WTC11 (cell line): ENCODE results near the gene PCYOX1L. TPM values are rescaled to one million over a fixed set of nuclear protein-coding genes. Genes with fewer than 3 reads are reported as not detected.

Source experiments
- ATAC-seq: fragments of 200-7000 bp; cut with Tn5 transposase; 2 replicates; pipeline ENCODE4 v1.10.0; 2021; ENCODE audit warnings: mild to moderate bottlenecking, moderate library complexity
- CTCF ChIA-PET: fragments of 300-600 bp; sonication (Branson Sonifier 250); formaldehyde crosslinking; loops from one replicate; lab custom pipeline; 2021; ENCODE audit warnings: antibody characterized with exemption; lab: Charles Lee
- POLR2A ChIA-PET: fragments of 350-600 bp; sonication (Branson Sonifier 250); formaldehyde crosslinking; loops from one replicate; lab custom pipeline; 2021; ENCODE audit warnings: antibody characterized with exemption; lab: Charles Lee
- DNase-seq: peaks from one replicate; pipeline ENCODE4 v3.0.0; 2021; ENCODE audit warnings: low spot score
- H3K27ac Mint-ChIP-seq: 2 replicates; pipeline ENCODE4 v1.8.0; 2021; ENCODE audit warnings: mixed read lengths
- H3K27me3 Mint-ChIP-seq: 2 replicates; pipeline ENCODE4 v1.8.0; 2021; ENCODE audit warnings: low read depth, mild to moderate bottlenecking, moderate library complexity, mixed read lengths
- H3K36me3 Mint-ChIP-seq: 2 replicates; pipeline ENCODE4 v1.8.0; 2021; ENCODE audit warnings: mixed read lengths
- H3K4me1 Mint-ChIP-seq: 2 replicates; pipeline ENCODE4 v1.8.0; 2022; ENCODE audit warnings: mixed read lengths
- H3K4me3 Mint-ChIP-seq: 2 replicates; pipeline ENCODE4 v1.8.0; 2021; ENCODE audit warnings: mild to moderate bottlenecking, moderate library complexity, mixed read lengths
- H3K9me3 Mint-ChIP-seq: 2 replicates; pipeline ENCODE4 v1.8.0; 2021; ENCODE audit warnings: mixed read lengths
- AFF4 ChIP-seq: sonication (generic); formaldehyde crosslinking; IDR thresholded peaks from 2 replicates; pipeline ENCODE4 v1.8.1; 2023; ENCODE audit warnings: mild to moderate bottlenecking, missing genetic modification reagents, borderline replicate concordance
- CDX4 ChIP-seq: fragments of 250-450 bp; sonication (Bioruptor Pico); IDR thresholded peaks from 2 replicates; pipeline ENCODE4 v1.9.0; 2021; ENCODE audit warnings: moderate library complexity, mild to moderate bottlenecking, inconsistent platforms, borderline replicate concordance
- CREM ChIP-seq: sonication (generic); formaldehyde crosslinking; IDR thresholded peaks from 2 replicates; pipeline ENCODE4 v1.8.1; 2022; ENCODE audit warnings: mild to moderate bottlenecking, missing genetic modification reagents, moderate library complexity
- CTCF ChIP-seq: fragments of 200-600 bp; IDR thresholded peaks from 2 replicates; pipeline ENCODE4 v1.8.0; 2022; ENCODE audit warnings: antibody characterized with exemption
- E2F4 ChIP-seq: sonication (generic); formaldehyde crosslinking; IDR thresholded peaks from 2 replicates; pipeline ENCODE4 v1.8.1; 2022; ENCODE audit warnings: low read depth, mild to moderate bottlenecking, moderate library complexity, missing genetic modification reagents, borderline replicate concordance
- E2F5 ChIP-seq: sonication (generic); formaldehyde crosslinking; IDR thresholded peaks from 2 replicates; pipeline ENCODE4 v1.8.1; 2022; ENCODE audit warnings: mild to moderate bottlenecking, moderate library complexity, missing genetic modification reagents
- IRF2 ChIP-seq: sonication (generic); formaldehyde crosslinking; IDR thresholded peaks from 2 replicates; pipeline ENCODE4 v1.8.0; 2022; ENCODE audit warnings: low read depth, missing genetic modification reagents, borderline replicate concordance
- MLX ChIP-seq: sonication (generic); formaldehyde crosslinking; IDR thresholded peaks from 2 replicates; pipeline ENCODE4 v1.8.1; 2023; ENCODE audit warnings: mild to moderate bottlenecking, missing genetic modification reagents, moderate library complexity
- MYBL2 ChIP-seq: sonication (generic); formaldehyde crosslinking; IDR thresholded peaks from 2 replicates; pipeline ENCODE4 v1.8.1; 2023; ENCODE audit warnings: mild to moderate bottlenecking, moderate library complexity, missing genetic modification reagents
- NFATC4 ChIP-seq: fragments of 250-450 bp; sonication (Bioruptor Pico); IDR thresholded peaks from 2 replicates; pipeline ENCODE4 v1.9.0; 2021; ENCODE audit warnings: mild to moderate bottlenecking
- OVOL2 ChIP-seq: fragments of 250-450 bp; sonication (Bioruptor Pico); IDR thresholded peaks from 2 replicates; pipeline ENCODE4 v1.9.0; 2021; ENCODE audit warnings: mild to moderate bottlenecking, borderline replicate concordance
- SMAD4 ChIP-seq: sonication (generic); formaldehyde crosslinking; IDR thresholded peaks from 2 replicates; pipeline ENCODE4 v1.8.0; 2022; ENCODE audit warnings: mild to moderate bottlenecking, missing genetic modification reagents
- TCF7 ChIP-seq: sonication (generic); formaldehyde crosslinking; IDR thresholded peaks from 2 replicates; pipeline ENCODE4 v1.8.0; 2022; ENCODE audit warnings: mild to moderate bottlenecking, low read depth, missing genetic modification reagents, moderate library complexity
- TP53 ChIP-seq: sonication (generic); formaldehyde crosslinking; IDR thresholded peaks from 2 replicates; pipeline ENCODE4 v1.8.1; 2023; ENCODE audit warnings: mild to moderate bottlenecking, missing genetic modification reagents
- ZMAT4 ChIP-seq: fragments of 250-450 bp; sonication (Bioruptor Pico); IDR thresholded peaks from 2 replicates; pipeline ENCODE4 v1.9.0; 2021; ENCODE audit warnings: mild to moderate bottlenecking
- ZNF232 ChIP-seq: sonication (generic); formaldehyde crosslinking; IDR thresholded peaks from 2 replicates; pipeline ENCODE4 v1.8.0; 2022; ENCODE audit warnings: mild to moderate bottlenecking, missing genetic modification reagents
- ZNF416 ChIP-seq: fragments of 250-450 bp; sonication (Bioruptor Pico); IDR thresholded peaks from 2 replicates; pipeline ENCODE4 v1.9.0; 2021; ENCODE audit warnings: mild to moderate bottlenecking, inconsistent platforms
- ZNF425 ChIP-seq: fragments of 250-450 bp; sonication (Bioruptor Pico); conservative IDR thresholded peaks from 2 replicates; pipeline ENCODE4 v1.9.0; 2021; ENCODE audit warnings: mild to moderate bottlenecking
- total RNA-seq: library from RNA; stranded (reverse); gene quantifications from 3 replicates; pipeline ENCODE4 v1.2.3, GENCODE V29; 2021

The PCYOX1L gene
- total RNA-seq, 1 experiment from 2014 or later: 8.1 TPM

GRCh38 chr5:149387081-149387631 lies 29.3 kb downstream of the PCYOX1L start:
- H3K4me1 Mint-ChIP-seq: peaks cover 5% of the 10 kb centered on the region
- DNase-seq (no peak), ATAC-seq (no peak)
- no peak overlapping the region for H3K27ac Mint-ChIP-seq
- peaks cover 5% of the 10 kb centered on the region for H3K9me3 Mint-ChIP-seq
- CTCF ChIA-PET: interaction anchor here (0.6 to 4.1 kb wide), 5 partner anchors 16 to 178 kb away, joined by 3 to 27 read pairs (median 5); no protein-coding TSS in a partner anchor
- no peaks in the 10 kb centered on the region for H3K27me3 Mint-ChIP-seq
- POLR2A ChIA-PET: no interaction called here
- no peak overlapping the region for H3K4me3 Mint-ChIP-seq
- TF ChIP-seq CREM (CRISPR knock-in tag) (no peak), TP53 (no peak), CTCF (no peak), SMAD4 (CRISPR knock-in tag) (no peak), AFF4 (no peak), OVOL2 (CRISPR knock-in tag) (no peak), NFATC4 (no peak), ZNF425 (CRISPR knock-in tag) (no peak), E2F4 (CRISPR knock-in tag) (no peak), TCF7 (CRISPR knock-in tag) (no peak), MLX (no peak), ZNF232 (no peak), CDX4 (CRISPR knock-in tag) (no peak), E2F5 (CRISPR knock-in tag) (no peak), IRF2 (no peak), ZNF416 (CRISPR knock-in tag) (no peak), MYBL2 (CRISPR knock-in tag) (no peak), ZMAT4 (CRISPR knock-in tag) (no peak)
- H3K36me3 Mint-ChIP-seq: no peaks in the 10 kb centered on the region
